HCT116 (cell line): Measurements from ENCODE around the gene TYW1. TPM values are rescaled to one million over a fixed set of nuclear protein-coding genes. Genes with fewer than 3 reads are reported as not detected.
"Not testable (repeated sequence)": the region's sequence is repeated elsewhere in the genome, so short reads cannot be mapped to it uniquely, and the experiment has no call there.

ENCODE experiments used
- ATAC-seq: fragments of 200-7000 bp; cut with Tn5 transposase; 2 replicates; pipeline ENCODE4 v1.9.1; 2020; ENCODE audit warnings: mild to moderate bottlenecking, moderate library complexity
- BruUV-seq: library from RNA; stranded (reverse); fragments of 400-500 nt; replicated peaks from 2 replicates; lab custom pipeline; 2021; lab: Mats Ljungman, UMichigan
- CTCF ChIA-PET: fragments of 300-600 bp; sonication (Branson Sonifier 250); formaldehyde crosslinking; loops from one replicate; lab custom pipeline; 2021; ENCODE audit warnings: antibody characterized with exemption; lab: Charles Lee
- POLR2A ChIA-PET: fragments of 300-600, 350-600 bp; sonication (Branson Sonifier 250); formaldehyde crosslinking; loops from one replicate; lab custom pipeline; 2021; ENCODE audit warnings: antibody characterized with exemption; lab: Charles Lee
- RAD21 ChIA-PET, 2 experiments: fragments of 300-600 bp; sonication (Branson Sonifier 250); formaldehyde crosslinking; loops; one replicate each; lab custom pipeline; 2023; ENCODE audit warnings: low total read pairs in 2 of 2; ENCODE audit not compliant: uncharacterized antibody in 2 of 2, unreplicated experiment in 2 of 2, low non-redundant PET in 1 of 2; lab: Charles Lee
- DNase-seq: peaks from one replicate; pipeline ENCODE4 v3.0.0-alpha.2; 2010; ENCODE audit warnings: low read depth, low spot score
- H2AFZ ChIP-seq: fragments of 200-600 bp; shearing (Covaris generic), sonication (generic); 2 replicates; pipeline ENCODE4 v1.6.1; 2017; ENCODE audit warnings: low read depth, mixed run types, mixed read lengths, antibody characterized with exemption, low read length; ENCODE audit not compliant: poor library complexity, severe bottlenecking
- H3K27ac ChIP-seq: 2 replicates; pipeline ENCODE4 v1.5.1; 2012; ENCODE audit warnings: low read depth, low read length
- H3K27me3 ChIP-seq: fragments of 200-600 bp; sonication (generic); 2 replicates; pipeline ENCODE4 v1.6.1; 2016; ENCODE audit warnings: mixed run types, low read length, mixed read lengths; ENCODE audit not compliant: insufficient read depth
- H3K36me3 ChIP-seq, 2 experiments: fragments of 200-500 bp in 1 of 2; fragments of 200-600 bp in 1 of 2; sonication (Bioruptor generic) in 1 of 2; sonication (generic) in 1 of 2; 2 replicates each; pipeline versions ENCODE4 v1.5.1 to v1.6.1; 2014 to 2016; ENCODE audit warnings: low read length in 2 of 2, inconsistent platforms in 1 of 2, mixed read lengths in 1 of 2, mixed run types in 1 of 2; ENCODE audit not compliant: insufficient read depth in 2 of 2, control insufficient read depth in 1 of 2
- H3K4me1 ChIP-seq, 2 experiments: fragments of 200-600 bp in 1 of 2; sonication (generic) in 1 of 2; 2 replicates each; pipeline versions ENCODE4 v1.5.1 to v1.6.1; 2012 to 2017; ENCODE audit warnings: low read length in 2 of 2, inconsistent platforms in 1 of 2, mild to moderate bottlenecking in 1 of 2, mixed read lengths in 1 of 2, mixed run types in 1 of 2, moderate library complexity in 1 of 2; ENCODE audit not compliant: insufficient read depth in 2 of 2, control insufficient read depth in 1 of 2
- H3K4me2 ChIP-seq: fragments of 200-600 bp; sonication (generic); 2 replicates; pipeline ENCODE4 v1.6.1; 2017; ENCODE audit warnings: mixed run types, low read length, mixed read lengths
- H3K4me3 ChIP-seq, 2 experiments: fragments of 200-600 bp in 1 of 2; sonication (generic) in 1 of 2; replicated peaks in 1 of 2; 2 replicates each; pipeline ENCODE4 v1.5.1; 2011 to 2016; ENCODE audit warnings: low read length in 2 of 2, control low read depth in 1 of 2, low read depth in 1 of 2, mild to moderate bottlenecking in 1 of 2, mixed read lengths in 1 of 2, mixed run types in 1 of 2
- H3K79me2 ChIP-seq: fragments of 200-600 bp; sonication (generic); 2 replicates; pipeline ENCODE4 v1.6.1; 2017; ENCODE audit warnings: mild to moderate bottlenecking, mixed run types, low read length, moderate library complexity, mixed read lengths; ENCODE audit not compliant: insufficient read depth
- H3K9ac ChIP-seq: fragments of 200-600 bp; sonication (generic); 2 replicates; pipeline ENCODE4 v1.6.1; 2016; ENCODE audit warnings: low read length, mixed read lengths
- H3K9me2 ChIP-seq: fragments of 200-600 bp; sonication (generic), shearing (Covaris generic); 2 replicates; pipeline ENCODE4 v1.6.1; 2017; ENCODE audit warnings: mixed run types, mild to moderate bottlenecking, moderate library complexity; ENCODE audit not compliant: insufficient read depth
- H3K9me3 ChIP-seq, 2 experiments: fragments of 200-500 bp in 1 of 2; fragments of 200-600 bp in 1 of 2; sonication (Bioruptor generic) in 1 of 2; sonication (generic) in 1 of 2; 2 replicates each; pipeline ENCODE4 v1.6.1; 2014 to 2017; ENCODE audit warnings: low read length in 2 of 2, mixed read lengths in 2 of 2, inconsistent platforms in 1 of 2, low read depth in 1 of 2, mild to moderate bottlenecking in 1 of 2, mixed run types in 1 of 2, moderate library complexity in 1 of 2; ENCODE audit not compliant: control insufficient read depth in 1 of 2, insufficient read depth in 1 of 2
- H4K20me1 ChIP-seq: fragments of 200-600 bp; sonication (generic), shearing (Covaris generic); 2 replicates; pipeline ENCODE4 v1.6.1; 2017; ENCODE audit warnings: mixed run types, mild to moderate bottlenecking, moderate library complexity; ENCODE audit not compliant: insufficient read depth
- intact Hi-C: fragments of 100-400 bp; cut with micrococcal nuclease; formaldehyde crosslinking; loops from 2 replicates; pipeline ENCODE4 v1.10.0; 2022
- total RNA-seq: library from RNA; stranded (reverse); gene quantifications from one replicate; pipeline ENCODE4 v1.2.1, GENCODE V29; 2021; ENCODE audit not compliant: unreplicated experiment

The TYW1 gene
- total RNA-seq, 1 experiment from 2014 or later, result 16.6 TPM

DNA sequence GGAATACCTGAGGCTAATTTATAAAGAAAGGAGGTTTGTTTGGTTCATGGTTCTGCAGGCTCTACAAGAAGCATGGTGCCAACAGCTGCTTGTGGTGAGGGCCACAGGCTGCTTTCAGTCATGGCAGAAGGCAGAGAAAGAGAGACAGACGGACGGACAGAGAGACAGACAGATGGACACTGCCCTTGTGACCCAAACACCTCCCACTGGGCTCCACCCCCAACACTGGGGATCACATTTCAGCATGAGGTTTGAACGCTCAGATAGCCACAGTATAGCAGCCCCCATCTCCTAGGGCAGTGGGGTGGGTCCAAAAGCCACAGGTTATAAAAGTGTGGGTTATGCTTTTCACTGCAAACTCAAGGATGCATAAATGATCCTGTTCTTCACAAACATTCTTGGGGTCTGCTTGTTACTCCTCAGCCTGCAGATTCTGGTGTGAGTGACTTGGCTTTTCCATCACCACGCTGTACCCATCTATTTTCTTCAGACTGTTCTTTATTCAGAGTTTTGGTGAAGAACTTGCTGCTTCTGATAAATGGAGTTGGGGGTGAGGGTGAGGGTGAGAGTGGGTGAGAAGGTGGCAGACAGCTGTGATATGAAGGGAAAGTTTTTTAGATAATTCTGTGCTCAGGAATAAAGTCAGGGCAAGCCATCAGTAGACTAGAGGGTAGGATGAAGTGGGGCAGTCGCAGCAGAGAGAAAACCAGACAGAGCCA lies 194.5 kb downstream of the TYW1 start:
- H2AFZ ChIP-seq, RAD21 ChIA-PET, POLR2A ChIA-PET, DNase-seq, intact Hi-C loops, H3K9ac ChIP-seq, H3K9me2 ChIP-seq, H3K9me3 ChIP-seq, BruUV-seq, H3K4me3 ChIP-seq, H3K4me1 ChIP-seq, H3K79me2 ChIP-seq, ATAC-seq, H3K4me2 ChIP-seq, H3K36me3 ChIP-seq, H3K27me3 ChIP-seq, H4K20me1 ChIP-seq, H3K27ac ChIP-seq, CTCF ChIA-PET: not testable (repeated sequence)

- H3K4me1 ChIP-seq, H4K20me1 ChIP-seq, H3K79me2 ChIP-seq, H2AFZ ChIP-seq, H3K36me3 ChIP-seq, DNase-seq, H3K9me2 ChIP-seq, ATAC-seq, H3K4me2 ChIP-seq, H3K9ac ChIP-seq, H3K27me3 ChIP-seq, RAD21 ChIA-PET, H3K27ac ChIP-seq, BruUV-seq, H3K9me3 ChIP-seq, CTCF ChIA-PET, intact Hi-C loops, POLR2A ChIA-PET, H3K4me3 ChIP-seq: not testable (repeated sequence)
Observed at GRCh38 chr7:67192123-67192702, 195.6 kb downstream of the TYW1 start.

DNA sequence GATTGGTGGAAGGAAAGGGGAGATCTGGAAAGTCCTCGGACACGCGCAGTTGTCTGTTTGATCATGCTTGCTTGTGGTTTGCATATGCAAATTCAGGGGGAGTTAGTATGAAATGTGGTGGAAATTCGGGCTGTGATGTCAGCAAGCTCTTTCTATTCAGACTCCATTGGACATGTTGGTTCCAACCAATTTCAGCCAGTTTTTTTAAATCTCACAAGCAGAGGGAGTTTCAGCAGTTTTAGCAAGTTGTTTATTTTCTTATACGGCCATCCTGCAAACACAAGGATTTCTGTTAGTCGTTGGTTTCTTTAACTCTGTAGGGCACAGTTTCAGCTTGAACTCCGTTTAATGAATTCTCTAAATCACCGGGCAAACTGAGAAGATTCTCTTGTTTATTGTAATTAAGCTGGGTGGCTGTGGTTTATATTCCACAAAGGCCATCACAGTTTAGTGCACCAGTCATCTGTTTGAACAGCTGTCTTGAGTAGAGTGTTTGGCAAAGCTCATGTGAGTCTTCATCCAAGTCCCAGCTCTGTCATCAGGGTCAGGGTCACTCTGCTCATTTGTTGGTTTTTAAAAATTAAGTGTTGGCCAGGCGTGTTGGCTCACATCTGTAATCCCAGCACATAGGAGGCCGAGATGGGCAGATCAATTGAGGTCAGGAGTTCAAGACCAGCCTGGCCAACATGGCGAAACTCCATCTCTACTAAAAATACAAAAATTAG lies 196.4 kb downstream of the TYW1 start:
- H3K79me2 ChIP-seq, H3K4me1 ChIP-seq, DNase-seq, POLR2A ChIA-PET, RAD21 ChIA-PET, BruUV-seq, H3K9ac ChIP-seq, H3K4me3 ChIP-seq, intact Hi-C loops, H3K9me3 ChIP-seq, H3K36me3 ChIP-seq, H2AFZ ChIP-seq, ATAC-seq, H3K27me3 ChIP-seq, H3K4me2 ChIP-seq, H4K20me1 ChIP-seq, H3K9me2 ChIP-seq, CTCF ChIA-PET, H3K27ac ChIP-seq: not testable (repeated sequence)

DNA sequence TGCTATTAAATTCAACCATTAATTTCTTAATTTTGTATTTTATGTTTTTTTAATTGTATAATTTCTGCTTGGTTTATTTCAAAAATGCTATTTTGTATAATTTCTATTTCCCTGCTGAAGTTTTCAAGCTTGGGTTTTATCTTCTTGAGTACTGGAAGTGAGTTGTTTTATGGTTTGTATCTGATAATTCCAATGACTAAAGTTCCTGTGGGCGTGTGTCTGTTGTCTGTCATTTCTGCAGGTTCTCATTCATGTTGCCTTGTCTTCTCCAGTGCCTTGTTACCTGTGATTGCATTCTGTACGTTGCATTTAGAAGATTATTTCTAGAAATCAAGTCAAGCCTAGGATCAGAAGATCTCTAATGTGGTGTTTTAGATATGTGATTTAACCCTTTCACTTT lies 199.5 kb downstream of the TYW1 start:
- BruUV-seq, intact Hi-C loops, POLR2A ChIA-PET, H3K79me2 ChIP-seq, H4K20me1 ChIP-seq, H3K27ac ChIP-seq, H3K4me2 ChIP-seq, H3K4me3 ChIP-seq, H3K9me3 ChIP-seq, RAD21 ChIA-PET, H3K4me1 ChIP-seq, H3K9ac ChIP-seq, ATAC-seq, CTCF ChIA-PET, DNase-seq, H3K27me3 ChIP-seq, H2AFZ ChIP-seq, H3K9me2 ChIP-seq, H3K36me3 ChIP-seq: not testable (repeated sequence)
